NCI-H2081 treated with DMSO at 0.1 percent for 48 hours (cell line): ENCODE results near the gene GATD1.

ENCODE experiments used
- DNase-seq: peaks from one replicate; lab custom pipeline; 2025; lab: John Stamatoyannopoulos, UW

Gene GATD1

DNA sequence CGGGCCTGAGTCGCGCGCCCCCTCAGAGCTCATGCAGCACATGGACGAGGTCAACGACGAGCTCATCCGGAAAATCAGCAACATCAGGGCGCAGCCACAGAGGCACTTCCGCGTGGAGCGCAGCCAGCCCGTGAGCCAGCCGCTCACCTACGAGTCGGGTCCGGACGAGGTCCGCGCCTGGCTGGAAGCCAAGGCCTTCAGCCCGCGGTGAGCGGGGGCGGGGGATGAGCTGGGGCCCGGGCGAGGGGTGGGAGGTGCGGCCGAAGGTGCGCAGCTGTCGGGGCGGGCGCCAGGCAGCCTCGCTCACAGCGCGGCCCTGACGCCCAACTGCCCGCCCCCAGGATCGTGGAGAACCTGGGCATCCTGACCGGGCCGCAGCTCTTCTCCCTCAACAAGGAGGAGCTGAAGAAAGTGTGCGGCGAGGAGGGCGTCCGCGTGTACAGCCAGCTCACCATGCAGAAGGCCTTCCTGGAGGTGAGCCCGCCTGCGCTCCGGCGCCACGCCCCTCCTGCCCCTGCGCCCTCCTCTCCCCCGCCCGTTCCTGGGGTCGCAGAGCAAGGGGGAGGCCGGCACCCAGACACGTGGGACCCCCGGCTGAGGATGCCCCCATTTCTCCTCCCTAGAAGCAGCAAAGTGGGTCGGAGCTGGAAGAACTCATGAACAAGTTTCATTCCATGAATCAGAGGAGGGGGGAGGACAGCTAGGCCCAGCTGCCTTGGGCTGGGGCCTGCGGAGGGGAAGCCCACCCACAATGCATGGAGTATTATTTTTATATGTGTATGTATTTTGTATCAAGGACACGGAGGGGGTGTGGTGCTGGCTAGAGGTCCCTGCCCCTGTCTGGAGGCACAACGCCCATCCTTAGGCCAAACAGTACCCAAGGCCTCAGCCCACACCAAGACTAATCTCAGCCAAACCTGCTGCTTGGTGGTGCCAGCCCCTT, 50.7 kb downstream of the GATD1 start:
- DNase-seq, result no peak

GRCh38 chr11:725624-726202, 51.6 kb downstream of the GATD1 start:
- no peak for DNase-seq

DNA sequence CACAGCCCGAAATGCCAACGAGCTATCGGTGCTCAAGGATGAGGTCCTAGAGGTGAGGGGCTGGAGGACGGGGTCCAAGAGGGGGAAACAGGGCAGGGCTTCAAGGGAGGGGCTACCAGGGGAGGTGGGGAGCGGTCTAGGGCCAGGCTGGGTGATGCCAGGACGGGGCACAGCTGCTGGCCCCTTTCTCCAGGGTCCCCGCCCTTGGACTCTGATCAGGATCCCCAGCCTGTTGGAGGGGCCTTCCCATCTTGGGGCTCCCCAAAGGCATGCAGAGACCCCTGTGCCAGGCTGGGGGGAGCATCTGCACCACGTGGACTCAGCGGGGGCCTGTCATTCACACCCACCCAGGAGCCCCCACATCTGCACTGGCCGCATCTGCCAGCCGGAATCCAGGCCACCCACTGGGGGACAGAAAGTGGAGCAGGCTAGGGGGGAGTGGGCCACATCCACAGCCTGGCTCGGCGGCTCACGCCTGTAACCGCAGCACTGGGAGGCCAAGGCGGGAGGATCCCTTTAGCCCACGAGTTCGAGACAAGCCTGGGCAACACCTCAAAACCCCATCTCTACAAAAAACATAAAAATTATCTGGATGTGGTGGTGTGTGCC, 52.4 kb downstream of the GATD1 start:
- DNase-seq, result no peak

DNA sequence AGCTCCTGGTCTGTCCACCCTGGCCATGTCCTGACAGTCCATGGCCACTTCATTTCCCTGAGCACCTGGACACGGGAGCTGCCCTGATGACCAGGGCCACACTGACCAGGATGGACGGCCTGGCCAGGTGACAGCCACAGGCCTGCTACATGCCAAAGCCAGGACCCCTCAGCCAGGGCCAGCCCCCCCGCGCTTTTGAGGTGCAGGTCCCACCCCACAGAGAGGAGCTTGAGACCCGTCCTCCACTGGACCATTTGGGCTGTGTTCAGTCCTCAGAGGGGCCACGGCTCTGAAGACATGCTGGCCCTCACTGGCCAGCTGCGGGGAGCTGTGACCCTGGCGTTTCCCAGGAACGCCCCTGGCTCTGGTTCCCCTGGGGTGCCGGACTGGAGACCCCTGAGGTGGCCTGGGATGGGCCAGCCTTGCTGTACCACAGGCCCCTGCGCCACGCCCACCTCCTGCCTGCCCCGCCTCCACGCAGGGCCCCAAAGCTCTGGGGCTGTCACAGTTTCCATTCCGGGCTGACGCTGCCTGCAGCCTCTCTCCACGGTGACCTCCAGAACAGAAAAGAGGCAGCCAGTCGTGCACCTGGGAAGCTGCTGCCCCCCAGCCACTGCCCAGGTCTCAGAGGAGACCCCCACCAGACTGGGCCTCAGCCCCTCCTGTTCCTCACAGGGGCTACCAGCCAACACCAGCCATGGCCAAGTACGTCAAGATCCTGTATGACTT, 53.1 kb downstream of the GATD1 start:
- DNase-seq, result no peak

DNA sequence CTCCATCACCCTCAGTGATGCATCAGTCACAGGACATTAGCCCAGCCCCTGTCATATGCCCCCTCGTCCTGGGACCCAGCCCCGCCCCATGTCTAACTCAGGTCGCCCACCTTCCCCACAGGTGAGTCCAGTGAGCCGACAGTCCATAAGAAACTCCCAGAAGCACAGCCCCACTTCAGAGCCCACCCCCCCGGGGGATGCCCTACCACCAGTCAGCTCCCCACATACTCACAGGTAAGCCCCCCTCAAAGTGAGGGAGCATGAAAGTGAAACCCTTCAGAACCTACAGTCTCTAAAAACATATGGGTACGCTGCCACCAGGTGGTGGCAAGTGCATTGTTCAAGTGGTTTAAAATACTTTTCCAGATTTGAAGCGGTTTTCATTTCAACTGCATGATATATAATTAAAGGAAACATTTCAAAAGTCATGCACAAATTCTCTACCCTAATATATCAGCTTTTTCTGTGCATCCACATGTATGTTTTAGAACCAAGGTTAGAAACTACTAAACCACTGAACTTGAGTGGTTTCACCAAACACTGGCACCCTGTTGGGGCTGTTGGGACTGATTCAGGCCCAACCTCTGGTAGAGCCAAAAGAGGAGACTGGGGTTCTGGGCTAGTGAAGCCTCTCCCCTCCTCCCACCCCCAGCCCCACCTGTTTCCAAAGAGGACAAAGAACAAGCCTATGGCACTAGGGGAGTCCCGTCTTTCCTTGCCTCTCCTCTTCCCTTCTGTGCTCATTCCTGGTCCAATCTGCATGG, 54.0 kb downstream of the GATD1 start:
- no peak for DNase-seq

GRCh38 chr11:722346-722811, 54.9 kb downstream of the GATD1 start:
- DNase-seq, result no peak

DNA sequence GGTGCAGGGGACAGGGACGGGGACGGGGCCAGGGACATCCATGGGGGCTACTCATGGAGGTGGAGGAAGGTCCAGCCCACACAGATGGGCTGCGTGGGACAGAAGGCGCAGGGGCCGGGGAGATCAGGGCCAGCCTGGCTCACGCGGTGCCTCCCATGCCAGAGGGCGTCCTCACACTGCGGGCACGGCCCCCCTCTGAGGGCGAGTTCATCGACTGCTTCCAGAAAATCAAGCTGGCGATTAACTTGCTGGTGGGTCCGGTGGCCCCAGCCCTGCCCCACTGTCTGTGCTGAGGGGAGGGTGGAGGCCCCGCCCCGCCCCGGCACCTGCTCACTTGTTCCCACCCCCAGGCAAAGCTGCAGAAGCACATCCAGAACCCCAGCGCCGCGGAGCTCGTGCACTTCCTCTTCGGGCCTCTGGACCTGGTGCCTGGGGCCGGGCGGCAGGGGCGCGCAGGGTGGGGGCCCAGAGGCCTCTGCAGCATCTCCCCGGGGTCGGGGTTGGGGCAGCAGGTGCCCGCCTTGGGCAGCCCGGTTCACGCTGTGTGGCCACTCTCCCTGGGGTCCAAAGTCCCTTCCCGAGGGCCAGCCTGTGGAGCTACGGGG, 55.4 kb downstream of the GATD1 start:
- DNase-seq, result no peak

DNA sequence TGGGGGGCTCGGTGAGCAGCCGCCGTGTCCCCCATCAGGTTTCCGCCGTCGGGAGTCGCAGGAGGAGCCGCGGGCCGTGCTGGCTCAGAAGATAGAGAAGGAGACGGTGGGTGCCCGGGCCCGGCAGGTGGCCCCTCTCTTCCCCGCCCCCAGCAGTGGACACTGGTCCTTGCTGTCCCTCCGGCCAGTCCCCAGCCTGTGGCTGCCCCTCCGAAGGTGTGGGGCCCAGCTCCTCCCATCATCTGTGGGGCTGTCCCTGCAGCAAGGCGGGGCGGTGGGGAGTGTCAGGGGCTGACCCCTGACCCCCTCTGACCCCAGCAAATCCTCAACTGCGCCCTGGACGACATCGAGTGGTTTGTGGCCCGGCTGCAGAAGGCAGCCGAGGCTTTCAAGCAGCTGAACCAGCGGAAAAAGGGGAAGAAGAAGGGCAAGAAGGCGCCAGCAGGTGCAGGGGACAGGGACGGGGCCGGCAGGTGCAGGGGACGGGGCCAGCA, 56.0 kb downstream of the GATD1 start:
- no peak for DNase-seq

DNA sequence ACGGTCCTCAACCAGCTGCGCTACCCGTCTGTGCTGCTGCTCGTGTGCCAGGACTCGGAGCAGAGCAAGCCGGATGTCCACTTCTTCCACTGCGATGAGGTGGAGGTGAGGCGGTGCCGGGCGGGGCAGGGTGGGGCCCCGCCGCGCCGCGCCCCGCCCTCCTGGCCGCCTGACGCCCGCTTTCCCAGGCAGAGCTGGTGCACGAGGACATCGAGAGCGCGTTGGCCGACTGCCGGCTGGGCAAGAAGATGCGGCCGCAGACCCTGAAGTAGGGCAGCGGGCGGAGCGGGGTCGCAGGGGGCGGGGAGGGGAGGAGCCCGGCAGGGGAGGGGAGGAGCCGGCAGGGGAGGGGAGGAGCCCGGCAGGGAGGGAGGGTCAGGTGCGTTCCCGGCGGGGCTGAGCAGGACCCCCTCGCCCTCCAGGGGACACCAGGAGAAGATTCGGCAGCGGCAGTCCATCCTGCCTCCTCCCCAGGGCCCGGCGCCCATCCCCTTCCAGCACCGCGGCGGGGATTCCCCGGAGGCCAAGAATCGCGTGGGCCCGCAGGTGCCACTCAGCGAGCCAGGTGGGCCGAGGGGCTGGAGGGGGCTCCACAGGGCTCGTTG, 56.5 kb downstream of the GATD1 start:
- DNase-seq, result no peak

DNA sequence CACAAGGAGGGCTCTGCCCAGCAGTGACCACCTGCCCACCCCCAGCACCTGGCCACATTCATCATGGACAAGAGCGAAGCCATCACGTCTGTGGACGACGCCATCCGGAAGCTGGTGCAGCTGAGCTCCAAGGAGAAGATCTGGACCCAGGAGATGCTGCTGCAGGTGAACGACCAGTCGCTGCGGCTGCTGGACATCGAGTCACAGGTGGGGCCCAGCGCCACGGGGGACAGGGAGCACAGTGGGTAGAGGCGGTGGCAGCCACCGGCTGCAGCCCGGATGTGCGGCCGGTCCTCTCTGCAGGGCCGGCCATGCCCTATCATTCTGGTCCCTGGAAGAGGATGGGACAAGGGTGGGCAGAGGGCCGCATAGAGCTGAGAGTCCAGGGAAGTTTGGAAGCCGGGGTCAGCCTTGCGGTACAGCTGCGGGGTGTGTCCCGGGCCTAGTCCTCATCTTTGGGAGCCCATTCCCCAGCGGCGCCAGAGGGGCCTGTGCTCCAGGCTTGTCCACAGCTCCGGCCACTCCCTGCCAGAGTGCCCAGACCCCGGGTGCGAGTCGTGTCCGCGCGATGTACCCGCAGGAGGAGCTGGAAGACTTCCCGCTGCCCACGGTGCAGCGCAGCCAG, 57.2 kb downstream of the GATD1 start:
- no peak for DNase-seq

- no peak for DNase-seq
Measured at GRCh38 chr11:719214-720016, 57.9 kb downstream of the GATD1 start.
